OCI-M2 (cell line): ENCODE results near the gene DUOXA1.
"Not testable (repeated sequence)": the region's sequence is repeated elsewhere in the genome, so short reads cannot be mapped to it uniquely, and the experiment has no call there.

Experiments used
- DNase-seq: peaks from one replicate; lab custom pipeline; 2025; ENCODE audit not compliant: unreplicated experiment; lab: John Stamatoyannopoulos, UW

Gene DUOXA1

GRCh38 chr15:45151998-45152828 lies 22.5 kb upstream of the DUOXA1 start:
- DNase-seq, result no peak

- DNase-seq, result no peak
Observed at GRCh38 chr15:45150997-45151396, 21.3 kb upstream of the DUOXA1 start.

GRCh38 chr15:45150481-45150880 lies 20.8 kb upstream of the DUOXA1 start:
- no peak for DNase-seq

GRCh38 chr15:45149060-45149459 lies 19.4 kb upstream of the DUOXA1 start:
- no peak for DNase-seq

- DNase-seq, result peak; percentile 18
Observed at GRCh38 chr15:45148076-45149059, 18.7 kb upstream of the DUOXA1 start.

- no peak for DNase-seq
Observed at GRCh38 chr15:45147606-45148005, 17.9 kb upstream of the DUOXA1 start.

- no peak for DNase-seq
Observed at GRCh38 chr15:45146405-45146804, 16.7 kb upstream of the DUOXA1 start.

- no peak for DNase-seq
Observed at GRCh38 chr15:45144775-45145174, 15.1 kb upstream of the DUOXA1 start.

GRCh38 chr15:45143946-45144345 lies 14.3 kb upstream of the DUOXA1 start:
- no peak for DNase-seq

GRCh38 chr15:45143056-45143455 lies 13.4 kb upstream of the DUOXA1 start:
- DNase-seq, result no peak

GRCh38 chr15:45141386-45141785 lies 11.7 kb upstream of the DUOXA1 start:
- no peak for DNase-seq

GRCh38 chr15:45140557-45141250 lies 11.0 kb upstream of the DUOXA1 start:
- no peak for DNase-seq

GRCh38 chr15:45139770-45140169 lies 10.1 kb upstream of the DUOXA1 start:
- no peak for DNase-seq

GRCh38 chr15:45138814-45139765 lies 9.4 kb upstream of the DUOXA1 start:
- no peak for DNase-seq

GRCh38 chr15:45137703-45138102 lies 8.0 kb upstream of the DUOXA1 start:
- no peak for DNase-seq

GRCh38 chr15:45136378-45136764 lies 6.7 kb upstream of the DUOXA1 start:
- no peak for DNase-seq

GRCh38 chr15:45135705-45136377 lies 6.2 kb upstream of the DUOXA1 start:
- not testable (repeated sequence) for DNase-seq

- no peak for DNase-seq
Observed at GRCh38 chr15:45134682-45135604, 5.3 kb upstream of the DUOXA1 start.

GRCh38 chr15:45134046-45134445 lies 4.4 kb upstream of the DUOXA1 start:
- DNase-seq, result no peak
